IMR-90 (cell line): ENCODE results near the gene TMC4. TPM values are rescaled to one million over a fixed set of nuclear protein-coding genes. Genes with fewer than 3 reads are reported as not detected.
A peak's percentile ranks its signal among the peaks of the same experiment; 100 is the strongest.

Experiments
- ATAC-seq: fragments of 200-7000 bp; cut with Tn5 transposase; 2 replicates; pipeline ENCODE4 v1.9.1; 2020; ENCODE audit warnings: low read depth, mild to moderate bottlenecking, moderate library complexity
- BruUV-seq: library from RNA; stranded (reverse); fragments of 400-500 nt; replicated peaks from 2 replicates; lab custom pipeline; 2021; lab: Mats Ljungman, UMichigan
- CTCF ChIA-PET: fragments of 300-600 bp; formaldehyde crosslinking; extraction: SDS; loops from one replicate; lab custom pipeline; 2021; ENCODE audit warnings: antibody characterized with exemption; lab: Yijun Ruan, JAX
- POLR2A ChIA-PET: fragments of 300-600 bp; sonication (Branson Sonifier 250); formaldehyde crosslinking; loops from one replicate; lab custom pipeline; 2022; ENCODE audit warnings: antibody characterized with exemption; ENCODE audit not compliant: unreplicated experiment; lab: Charles Lee
- DNase-seq: peaks from one replicate; pipeline ENCODE4 v3.0.0; 2013
- H2AFZ ChIP-seq: replicated peaks from 2 replicates; pipeline ENCODE3; 2013; ENCODE audit warnings: low read length, mild to moderate bottlenecking; ENCODE audit not compliant: poor library complexity
- H2AK5ac ChIP-seq: 2 replicates; pipeline ENCODE4 v1.6.1; 2013; ENCODE audit warnings: low read depth, low read length, inconsistent platforms
- H2AK9ac ChIP-seq: replicated peaks from 2 replicates; pipeline ENCODE3; 2013; ENCODE audit warnings: mild to moderate bottlenecking, low read depth, low read length, moderate library complexity; ENCODE audit not compliant: poor library complexity
- H2BK120ac ChIP-seq: 2 replicates; pipeline ENCODE4 v1.6.1; 2013; ENCODE audit warnings: low read depth, low read length, inconsistent platforms
- H2BK15ac ChIP-seq: 3 replicates; pipeline ENCODE4 v1.6.1; 2013; ENCODE audit warnings: low read depth, low read length, inconsistent platforms
- H2BK20ac ChIP-seq: 2 replicates; pipeline ENCODE4 v1.6.1; 2013; ENCODE audit warnings: low read depth, mild to moderate bottlenecking, inconsistent platforms, low read length, moderate library complexity
- H2BK5ac ChIP-seq: 2 replicates; pipeline ENCODE4 v1.6.1; 2013; ENCODE audit warnings: mild to moderate bottlenecking, low read depth, low read length, inconsistent platforms; ENCODE audit not compliant: poor library complexity, severe bottlenecking
- H3K14ac ChIP-seq: replicated peaks from 2 replicates; pipeline ENCODE4 v1.6.1; 2013; ENCODE audit warnings: low read depth, low read length, inconsistent platforms
- H3K18ac ChIP-seq: 2 replicates; pipeline ENCODE4 v1.6.1; 2013; ENCODE audit warnings: low read depth, low read length, control low read depth
- H3K23ac ChIP-seq: 2 replicates; pipeline ENCODE4 v1.6.1; 2013; ENCODE audit warnings: low read depth, low read length, inconsistent platforms
- H3K27ac ChIP-seq: 2 replicates; pipeline ENCODE4 v1.5.1; 2013; ENCODE audit warnings: mild to moderate bottlenecking, control low read depth, low read length; ENCODE audit not compliant: insufficient read depth
- H3K27me3 ChIP-seq: 2 replicates; pipeline ENCODE4 v1.6.1; 2013; ENCODE audit warnings: low read length; ENCODE audit not compliant: control insufficient read depth, insufficient read depth
- H3K36me3 ChIP-seq: 2 replicates; pipeline ENCODE4 v1.6.1; 2013; ENCODE audit warnings: low read length, mixed read lengths; ENCODE audit not compliant: control insufficient read depth, insufficient read depth
- H3K4ac ChIP-seq: 2 replicates; pipeline ENCODE4 v1.6.1; 2013; ENCODE audit warnings: low read depth, low read length, inconsistent platforms
- H3K4me1 ChIP-seq: 2 replicates; pipeline ENCODE4 v1.6.1; 2013; ENCODE audit warnings: low read length, mixed read lengths; ENCODE audit not compliant: control insufficient read depth, insufficient read depth
- H3K4me2 ChIP-seq: 2 replicates; pipeline ENCODE4 v1.6.1; 2013; ENCODE audit warnings: low read depth, mild to moderate bottlenecking, control low read depth, low read length, moderate library complexity
- H3K4me3 ChIP-seq: 2 replicates; pipeline ENCODE4 v1.5.1; 2013; ENCODE audit warnings: low read depth, mild to moderate bottlenecking, control low read depth, low read length, moderate library complexity; ENCODE audit not compliant: insufficient read depth
- H3K56ac ChIP-seq: 2 replicates; pipeline ENCODE4 v1.6.1; 2013; ENCODE audit warnings: low read length, inconsistent platforms; ENCODE audit not compliant: insufficient read depth; ENCODE audit errors: extremely low read depth
- H3K79me1 ChIP-seq, 2 experiments: 2 replicates each; pipeline ENCODE4 v1.6.1; 2013; ENCODE audit warnings: low read length in 2 of 2, inconsistent platforms in 1 of 2, low read depth in 1 of 2
- H3K9ac ChIP-seq: 2 replicates; pipeline ENCODE4 v1.6.1; 2013; ENCODE audit warnings: low read depth, low read length, control low read depth
- H3K9me1 ChIP-seq: 2 replicates; pipeline ENCODE4 v1.6.1; 2013; ENCODE audit warnings: low read length, inconsistent platforms; ENCODE audit not compliant: insufficient read depth
- H3K9me3 ChIP-seq: 2 replicates; pipeline ENCODE4 v1.6.1; 2013; ENCODE audit warnings: low read length; ENCODE audit not compliant: control insufficient read depth, insufficient read depth
- H4K20me1 ChIP-seq: 2 replicates; pipeline ENCODE4 v1.6.1; 2013; ENCODE audit warnings: low read length, inconsistent platforms; ENCODE audit not compliant: insufficient read depth
- H4K5ac ChIP-seq: 2 replicates; pipeline ENCODE4 v1.6.1; 2013; ENCODE audit warnings: mild to moderate bottlenecking, low read depth, low read length, control low read depth
- H4K8ac ChIP-seq, 2 experiments: 2 replicates each; pipeline ENCODE4 v1.6.1; 2013; ENCODE audit warnings: low read depth in 2 of 2, low read length in 2 of 2, control low read depth in 1 of 2, inconsistent platforms in 1 of 2
- H4K91ac ChIP-seq: 2 replicates; pipeline ENCODE4 v1.6.1; 2013; ENCODE audit warnings: low read depth, low read length, inconsistent platforms; ENCODE audit not compliant: insufficient read depth
- BHLHE40 ChIP-seq: fragments of 150-350 bp; IDR thresholded peaks from 2 replicates; pipeline ENCODE4 v1.6.1; 2016; ENCODE audit warnings: mild to moderate bottlenecking, low read depth, low read length
- CHD1 ChIP-seq: IDR thresholded peaks from 2 replicates; pipeline ENCODE4 v1.6.1; 2012; ENCODE audit warnings: low read depth, low read length, improper control_type of control experiment
- MAZ ChIP-seq: IDR thresholded peaks from 2 replicates; pipeline ENCODE4 v1.6.1; 2012; ENCODE audit warnings: low read depth, mild to moderate bottlenecking, low read length, improper control_type of control experiment, moderate library complexity, borderline replicate concordance
- MXI1 ChIP-seq: IDR thresholded peaks from 2 replicates; pipeline ENCODE4 v1.6.1; 2012; ENCODE audit warnings: low read depth, mild to moderate bottlenecking, low read length, moderate library complexity, borderline replicate concordance
- NFE2L2 ChIP-seq: fragments of 150-350 bp; IDR thresholded peaks from 2 replicates; pipeline ENCODE4 v1.6.1; 2016; ENCODE audit warnings: low read depth, mild to moderate bottlenecking, low read length
- POLR2A ChIP-seq: IDR thresholded peaks from 2 replicates; pipeline ENCODE4 v1.6.1; 2012; ENCODE audit warnings: mild to moderate bottlenecking, low read depth, low read length
- RCOR1 ChIP-seq: IDR thresholded peaks from 2 replicates; pipeline ENCODE4 v1.6.1; 2012; ENCODE audit warnings: mild to moderate bottlenecking, low read length, improper control_type of control experiment; ENCODE audit not compliant: insufficient replicate concordance
- WGBS, 2 experiments: methylation state at CpG; one replicate each; pipeline versions ENCODE4 v1.1.5 to v1.1.7; 2013; ENCODE audit warnings: missing lambda C conversion rate in 2 of 2; ENCODE audit not compliant: insufficient read length in 1 of 2; ENCODE audit errors: extremely low coverage in 2 of 2; 5-methylcytosine and 5-hydroxymethylcytosine counted together
- dilution Hi-C: fragments of 300-500 bp; cut with HindIII; formaldehyde crosslinking; loops from one replicate; pipeline ENCODE4 v1.14.3; 2018; ENCODE audit warnings: low sequenced_read_pairs; ENCODE audit not compliant: unreplicated experiment
- in situ Hi-C: fragments of 300-500 bp; cut with MboI; formaldehyde crosslinking; loops from 3 replicates; pipeline ENCODE4 v1.14.3; 2019; ENCODE audit warnings: low sequenced_read_pairs, inconsistent platforms, mixed read lengths
- intact Hi-C: fragments of 100-400 bp; cut with micrococcal nuclease; formaldehyde crosslinking; loops from 2 replicates; pipeline ENCODE4 v1.10.0; 2022
- polyA plus RNA-seq, 3 experiments: library from polyadenylated mRNA; depleted of rRNA; stranded (reverse); fragments of >200 nt; gene quantifications; 2 replicates each; pipeline ENCODE4 v1.2.3, GENCODE V29; 2012; ENCODE audit warnings: low replicate concordance in 1 of 3
- total RNA-seq: library from RNA; depleted of rRNA; stranded (reverse); fragments of >200 nt; gene quantifications from 2 replicates; pipeline ENCODE4 v1.2.3, GENCODE V29; 2012
- TF ChIP-seq, protein P1 (sequence below): conservative IDR thresholded peaks from 2 replicates; pipeline ENCODE4 v1.5.1; 2012; ENCODE audit warnings: mild to moderate bottlenecking, low read depth, low read length, improper control_type of control experiment

Gene TMC4
- total and polyA plus RNA-seq, 2 of the 4 experiments (the other 2 are of a cell fraction): 0.72 to 1.1 TPM

DNA sequence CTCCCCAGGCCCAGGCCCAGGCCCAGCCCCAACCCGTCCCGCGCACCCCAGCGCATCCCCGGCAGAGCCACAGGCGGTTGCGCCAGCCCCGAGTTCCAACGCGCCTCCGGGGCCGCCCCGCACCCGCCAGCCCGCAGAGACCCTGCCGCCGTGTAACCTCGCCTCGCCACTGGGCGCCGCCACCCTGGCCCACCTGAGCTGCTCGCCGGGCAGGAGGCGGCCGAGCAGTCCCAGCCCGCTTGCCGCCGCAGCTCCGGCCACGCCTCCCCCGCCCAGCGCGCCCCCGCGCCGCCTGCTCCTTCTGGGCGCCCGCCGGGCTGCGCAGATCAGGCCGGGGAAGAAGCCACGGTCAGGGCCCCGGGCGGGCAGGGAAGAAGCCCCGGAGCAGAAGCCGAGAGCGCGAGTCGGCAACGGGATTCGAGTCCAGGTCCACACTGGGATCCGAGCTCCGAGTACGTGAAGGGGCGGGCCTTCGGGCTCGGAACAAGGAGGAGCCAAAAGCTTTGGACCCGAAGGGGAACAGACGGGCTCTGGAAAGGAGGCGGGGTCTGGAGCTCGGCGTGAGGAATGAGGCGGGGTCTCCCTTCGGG, 16.3 kb upstream of the TMC4 start, which contains the start of gene MBOAT7:
TSS of gene MBOAT7 (minus strand) at position 436 of the 590 bp plus-strand sequence. CDS start 1,072 bp downstream, outside the sequence.
- H3K27ac ChIP-seq: peak within 1 kb of the TSS; percentile 93
- no peaks in the 10 kb centered on the region for H3K27me3 ChIP-seq
- intact Hi-C loops (loop anchor here (2.0 kb wide), 1 partner anchor 20 kb away; no protein-coding TSS in a partner anchor), dilution Hi-C loops (no loop called here), in situ Hi-C loops (no loop called here)
- peak within 1 kb of the TSS; percentile 59; the same call in 1 of the 2 replicates for H2BK20ac ChIP-seq
- peak within 1 kb of the TSS; percentile 56 for H4K5ac ChIP-seq
- BruUV-seq: no TSS peak
- peaks cover 5% of the 10 kb centered on the region for H3K4me1 ChIP-seq
- H3K9me3 ChIP-seq: no peaks in the 10 kb centered on the region
- peak within 1 kb of the TSS; percentile 96 for H2BK5ac ChIP-seq
- H2AFZ ChIP-seq: peak within 1 kb of the TSS; percentile 96
- ChIA-PET CTCF (interaction anchor here (0.8 to 1.1 kb wide), 2 partner anchors 76 to 201 kb away, joined by 3 read pairs; no protein-coding TSS in a partner anchor), POLR2A (interaction anchor here (0.6 to 1.9 kb wide), 4 partner anchors 10 to 30 kb away, joined by 3 to 8 read pairs (median 5); partner anchors contain the start of gene LENG1)
- peak within 1 kb of the TSS; percentile 91; the same call in 1 of the 3 replicates for H2BK15ac ChIP-seq
- peak within 1 kb of the TSS; percentile 90 for H3K56ac ChIP-seq
- peaks cover 24 to 50% of the 10 kb centered on the region in 2 experiments for H3K79me1 ChIP-seq
- H3K23ac ChIP-seq: peak within 1 kb of the TSS; percentile 94
- peak within 1 kb of the TSS; percentile 94 for H3K14ac ChIP-seq
- WGBS, 2 experiments: 0% methylated on average over 30 of the region's 64 CpGs; no CpG with 5 or more reads in 1 of the 2 experiments
- peaks cover 3% of the 10 kb centered on the region; the same call in 1 of the 2 replicates for H3K9me1 ChIP-seq
- H3K4me2 ChIP-seq: peak within 1 kb of the TSS; percentile 89
- H3K18ac ChIP-seq: peak within 1 kb of the TSS; percentile 77
- DNase-seq (no peak), ATAC-seq (peak; percentile 2)
- peaks cover 16% of the 10 kb centered on the region for H4K20me1 ChIP-seq
- H2AK9ac ChIP-seq: peak within 1 kb of the TSS; percentile 99
- peak within 1 kb of the TSS; percentile 93 for H4K91ac ChIP-seq
- H3K36me3 ChIP-seq: peaks cover 17% of the 10 kb centered on the region
- peak within 1 kb of the TSS; percentile 91 for H2AK5ac ChIP-seq
- peak within 1 kb of the TSS; percentile 70 for H3K4me3 ChIP-seq
- H4K8ac ChIP-seq: peak within 1 kb of the TSS; percentile 62 to 99
- peak within 1 kb of the TSS; percentile 88; the same call in 1 of the 2 replicates for H2BK120ac ChIP-seq
- peak within 1 kb of the TSS; percentile 88 for H3K9ac ChIP-seq
- no peak for TF ChIP-seq RCOR1
- no peak for TF ChIP-seq NFE2L2
- no peak for TF ChIP-seq CHD1
- TF ChIP-seq, protein P1, sequence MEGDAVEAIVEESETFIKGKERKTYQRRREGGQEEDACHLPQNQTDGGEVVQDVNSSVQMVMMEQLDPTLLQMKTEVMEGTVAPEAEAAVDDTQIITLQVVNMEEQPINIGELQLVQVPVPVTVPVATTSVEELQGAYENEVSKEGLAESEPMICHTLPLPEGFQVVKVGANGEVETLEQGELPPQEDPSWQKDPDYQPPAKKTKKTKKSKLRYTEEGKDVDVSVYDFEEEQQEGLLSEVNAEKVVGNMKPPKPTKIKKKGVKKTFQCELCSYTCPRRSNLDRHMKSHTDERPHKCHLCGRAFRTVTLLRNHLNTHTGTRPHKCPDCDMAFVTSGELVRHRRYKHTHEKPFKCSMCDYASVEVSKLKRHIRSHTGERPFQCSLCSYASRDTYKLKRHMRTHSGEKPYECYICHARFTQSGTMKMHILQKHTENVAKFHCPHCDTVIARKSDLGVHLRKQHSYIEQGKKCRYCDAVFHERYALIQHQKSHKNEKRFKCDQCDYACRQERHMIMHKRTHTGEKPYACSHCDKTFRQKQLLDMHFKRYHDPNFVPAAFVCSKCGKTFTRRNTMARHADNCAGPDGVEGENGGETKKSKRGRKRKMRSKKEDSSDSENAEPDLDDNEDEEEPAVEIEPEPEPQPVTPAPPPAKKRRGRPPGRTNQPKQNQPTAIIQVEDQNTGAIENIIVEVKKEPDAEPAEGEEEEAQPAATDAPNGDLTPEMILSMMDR: peak; percentile 38
- TF ChIP-seq MAZ: peak; percentile 9; the same call in 1 of the 2 replicates
- peak; percentile 60; the same call in 1 of the 2 replicates for TF ChIP-seq MXI1
- TF ChIP-seq BHLHE40: no peak
- TF ChIP-seq POLR2A: peak; percentile 68
- H3K4ac ChIP-seq: peak within 1 kb of the TSS; percentile 96
